PC-9 (cell line): ENCODE data around the gene COX10. TPM values are rescaled to one million over a fixed set of nuclear protein-coding genes. Genes with fewer than 3 reads are reported as not detected.

Source experiments
- BruUV-seq: library from RNA; stranded (reverse); fragments of 400-500 nt; replicated peaks from 2 replicates; lab custom pipeline; 2021; lab: Mats Ljungman, UMichigan
- CTCF ChIA-PET: fragments of 300-600 bp; sonication (Branson Sonifier 250); formaldehyde crosslinking; loops from one replicate; lab custom pipeline; 2022; ENCODE audit warnings: antibody characterized with exemption; lab: Charles Lee
- POLR2A ChIA-PET: fragments of 300-600 bp; sonication (Branson Sonifier 250); formaldehyde crosslinking; loops from one replicate; lab custom pipeline; 2022; ENCODE audit warnings: antibody characterized with exemption; ENCODE audit not compliant: unreplicated experiment; lab: Charles Lee
- DNase-seq, 2 experiments: peaks; one replicate each; pipeline versions ENCODE4 v3.0.0 to v3.0.0-alpha.2; 2015 to 2022; ENCODE audit warnings: mixed read lengths in 1 of 2
- H2AFZ ChIP-seq: fragments of 200-600 bp; sonication (generic); 2 replicates; pipeline ENCODE4 v1.8.1; 2017; ENCODE audit warnings: antibody characterized with exemption
- H3F3A ChIP-seq: fragments of 200-600 bp; sonication (generic); 2 replicates; pipeline ENCODE4 v1.8.1; 2017; ENCODE audit warnings: antibody characterized with exemption, mild to moderate bottlenecking, low read depth; ENCODE audit not compliant: insufficient read depth
- H3K27ac ChIP-seq: fragments of 200-600 bp; sonication (generic); 2 replicates; pipeline ENCODE4 v1.6.1; 2016; ENCODE audit warnings: mixed run types
- H3K27me3 ChIP-seq: fragments of 200-600 bp; sonication (generic); 2 replicates; pipeline ENCODE4 v1.6.1; 2016; ENCODE audit warnings: low read depth, mixed run types; ENCODE audit not compliant: insufficient read depth
- H3K36me3 ChIP-seq: fragments of 200-600 bp; sonication (generic); 2 replicates; pipeline ENCODE4 v1.6.1; 2016; ENCODE audit warnings: low read depth, mixed run types
- H3K4me1 ChIP-seq: fragments of 200-600 bp; sonication (generic); replicated peaks from 2 replicates; pipeline ENCODE4 v1.6.1; 2016; ENCODE audit warnings: mixed run types; ENCODE audit not compliant: insufficient read depth
- H3K4me2 ChIP-seq: fragments of 200-600 bp; sonication (generic); 2 replicates; pipeline ENCODE4 v1.6.1; 2017; ENCODE audit warnings: mixed run types
- H3K4me3 ChIP-seq: fragments of 200-600 bp; sonication (generic); 2 replicates; pipeline ENCODE4 v1.6.1; 2016; ENCODE audit warnings: mixed run types
- H3K79me2 ChIP-seq: fragments of 200-600 bp; sonication (generic); 2 replicates; pipeline ENCODE4 v1.6.1; 2017; ENCODE audit warnings: low read depth, mixed run types
- H3K9me2 ChIP-seq: fragments of 200-600 bp; sonication (generic); 2 replicates; pipeline ENCODE4 v1.8.1; 2017; ENCODE audit warnings: mild to moderate bottlenecking; ENCODE audit not compliant: insufficient read depth
- H3K9me3 ChIP-seq: fragments of 200-600 bp; sonication (generic); 2 replicates; pipeline ENCODE4 v1.8.1; 2016; ENCODE audit warnings: low read depth; ENCODE audit not compliant: insufficient read depth
- H4K20me1 ChIP-seq: fragments of 200-600 bp; sonication (generic); 2 replicates; pipeline ENCODE4 v1.8.1; 2017; ENCODE audit not compliant: insufficient read depth
- EZH2 ChIP-seq: fragments of 200-600 bp; sonication (generic); IDR thresholded peaks from 2 replicates; pipeline ENCODE4 v1.8.0; 2017; ENCODE audit warnings: antibody characterized with exemption, low read depth
- intact Hi-C: fragments of 100-400 bp; cut with micrococcal nuclease; formaldehyde crosslinking; loops from one replicate; pipeline ENCODE4 v1.10.0; 2022; ENCODE audit not compliant: unreplicated experiment
- total RNA-seq: library from RNA; stranded (reverse); gene quantifications from 2 replicates; pipeline ENCODE4 v1.2.3, GENCODE V29; 2021
- TF ChIP-seq, protein P1 (sequence below): fragments of 200-600 bp; sonication (generic); conservative IDR thresholded peaks from 2 replicates; pipeline ENCODE4 v1.6.1; 2017; ENCODE audit warnings: mixed run types, antibody characterized with exemption, mild to moderate bottlenecking, moderate library complexity

The COX10 gene
- total RNA-seq, 1 experiment from 2014 or later: 22.6 TPM

DNA sequence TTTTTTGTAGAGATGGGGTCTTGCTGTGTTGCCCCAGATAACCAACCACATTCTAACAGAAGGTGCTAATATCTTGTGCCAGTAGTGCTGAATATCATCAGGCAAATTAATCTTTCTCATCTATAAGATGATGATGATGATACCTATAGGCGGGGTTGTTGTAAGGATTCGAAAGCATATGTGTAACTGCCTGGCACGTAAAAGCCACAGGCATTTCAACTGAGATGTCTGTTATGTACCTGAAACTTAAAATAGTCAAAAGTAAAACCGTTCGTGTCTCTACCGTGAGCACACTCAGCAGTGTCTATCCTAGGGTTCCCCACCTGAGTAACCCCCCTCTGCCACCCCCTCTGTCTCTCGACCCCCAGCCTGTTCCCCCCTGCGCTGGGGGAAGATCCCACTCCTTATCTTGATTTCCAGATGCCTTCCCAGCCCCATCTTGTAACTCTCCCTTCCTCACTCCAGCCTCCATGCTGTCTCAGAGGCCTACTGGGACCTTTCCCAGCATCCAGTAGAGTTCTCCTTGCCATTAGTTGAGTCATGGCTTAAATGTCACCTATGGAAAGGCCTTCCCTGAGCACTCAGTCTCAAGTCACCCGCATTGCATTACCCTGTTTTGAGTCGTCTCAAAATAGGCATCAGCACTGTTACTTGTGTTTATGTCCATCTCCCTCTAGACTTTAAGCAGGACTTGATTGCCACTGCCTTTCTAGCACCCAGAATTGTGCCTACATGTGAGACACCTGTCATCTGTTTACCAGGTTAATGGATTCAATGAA is 133.3 kb downstream of the COX10 start:
- CTCF ChIA-PET: no interaction called here

DNA sequence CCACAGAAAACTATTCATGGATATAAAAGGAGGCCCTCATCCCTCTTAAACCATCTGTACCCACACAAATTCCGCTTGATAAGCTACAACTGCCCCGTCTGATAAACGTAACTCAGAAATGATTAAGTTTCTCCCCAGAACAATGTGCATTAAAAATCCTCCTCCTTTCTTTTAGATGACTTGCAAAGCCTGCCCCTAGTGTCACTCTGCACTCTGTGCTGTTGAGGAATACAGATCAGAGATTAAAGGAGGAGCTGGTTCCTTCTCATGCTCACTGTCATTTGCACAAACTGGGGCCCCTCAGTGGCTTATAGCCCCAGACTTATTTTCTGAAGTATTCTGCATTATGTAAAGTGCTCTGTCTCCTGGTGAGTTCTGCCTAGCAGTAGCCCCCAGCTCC is 134.1 kb downstream of the COX10 start:
- H3K27me3 ChIP-seq: no peaks in the 10 kb centered on the region
- no TSS peak for BruUV-seq
- no peak for TF ChIP-seq EZH2
- TF ChIP-seq, protein P1, sequence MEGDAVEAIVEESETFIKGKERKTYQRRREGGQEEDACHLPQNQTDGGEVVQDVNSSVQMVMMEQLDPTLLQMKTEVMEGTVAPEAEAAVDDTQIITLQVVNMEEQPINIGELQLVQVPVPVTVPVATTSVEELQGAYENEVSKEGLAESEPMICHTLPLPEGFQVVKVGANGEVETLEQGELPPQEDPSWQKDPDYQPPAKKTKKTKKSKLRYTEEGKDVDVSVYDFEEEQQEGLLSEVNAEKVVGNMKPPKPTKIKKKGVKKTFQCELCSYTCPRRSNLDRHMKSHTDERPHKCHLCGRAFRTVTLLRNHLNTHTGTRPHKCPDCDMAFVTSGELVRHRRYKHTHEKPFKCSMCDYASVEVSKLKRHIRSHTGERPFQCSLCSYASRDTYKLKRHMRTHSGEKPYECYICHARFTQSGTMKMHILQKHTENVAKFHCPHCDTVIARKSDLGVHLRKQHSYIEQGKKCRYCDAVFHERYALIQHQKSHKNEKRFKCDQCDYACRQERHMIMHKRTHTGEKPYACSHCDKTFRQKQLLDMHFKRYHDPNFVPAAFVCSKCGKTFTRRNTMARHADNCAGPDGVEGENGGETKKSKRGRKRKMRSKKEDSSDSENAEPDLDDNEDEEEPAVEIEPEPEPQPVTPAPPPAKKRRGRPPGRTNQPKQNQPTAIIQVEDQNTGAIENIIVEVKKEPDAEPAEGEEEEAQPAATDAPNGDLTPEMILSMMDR: no peak
- H3F3A ChIP-seq: peaks cover 9% of the 10 kb centered on the region; the same call in 1 of the 2 replicates
- H2AFZ ChIP-seq: no peak overlapping the region
- H3K4me3 ChIP-seq: no peak overlapping the region
- H3K4me1 ChIP-seq: 0 out of 2 replicates have a peak, but pooled peaks cover 10% of the 10 kb centered on the region
- no peaks in the 10 kb centered on the region for H3K9me3 ChIP-seq
- peaks cover 11% of the 10 kb centered on the region for H4K20me1 ChIP-seq
- no peaks in the 10 kb centered on the region for H3K36me3 ChIP-seq
- POLR2A ChIA-PET: no interaction called here
- CTCF ChIA-PET: no interaction called here
- no peak overlapping the region for H3K4me2 ChIP-seq
- no peaks in the 10 kb centered on the region for H3K9me2 ChIP-seq
- no peak overlapping the region for H3K27ac ChIP-seq
- DNase-seq: no peak
- intact Hi-C loops: no loop called here
- no peaks in the 10 kb centered on the region for H3K79me2 ChIP-seq

More for the DNA sequence above, 133.3 kb downstream of the COX10 start:
- Histone ChIP-seq H3K4me3 (no peak overlapping the region), H3K4me1 (0 out of 2 replicates have a peak, but pooled peaks cover 10% of the 10 kb centered on the region), H3K4me2 (no peak overlapping the region), H3K9me3 (no peaks in the 10 kb centered on the region), H3K9me2 (no peaks in the 10 kb centered on the region), H4K20me1 (peaks cover 11% of the 10 kb centered on the region), H3K27ac (no peak overlapping the region), H3K27me3 (no peaks in the 10 kb centered on the region), H3F3A (peaks cover 9% of the 10 kb centered on the region; the same call in 1 of the 2 replicates), H3K36me3 (no peaks in the 10 kb centered on the region), H3K79me2 (no peaks in the 10 kb centered on the region), H2AFZ (no peak overlapping the region)
- TF ChIP-seq, protein P1: no peak
- no peak for TF ChIP-seq EZH2
- no peak for DNase-seq
- BruUV-seq: no TSS peak
- intact Hi-C loops: no loop called here
- POLR2A ChIA-PET: no interaction called here

DNA sequence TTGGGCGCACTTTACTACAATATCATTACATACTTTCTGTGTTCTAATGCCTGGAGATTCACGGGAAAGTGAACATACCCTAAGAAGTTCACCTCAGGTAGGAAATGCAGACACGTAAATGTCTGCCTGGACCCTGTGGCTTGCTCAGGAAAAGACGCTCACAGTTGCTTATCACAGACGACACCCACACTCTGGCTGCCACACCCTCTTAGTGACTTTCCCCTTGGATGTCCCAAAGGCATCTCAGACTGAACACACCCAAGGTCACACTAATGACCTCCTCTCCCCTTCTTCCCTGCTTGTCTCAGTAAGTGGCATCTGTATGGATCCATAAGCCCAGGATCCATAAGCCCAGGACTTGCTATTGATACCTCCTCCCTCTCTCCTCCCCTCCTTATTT is 134.8 kb downstream of the COX10 start:
- POLR2A ChIA-PET: no interaction called here
- H4K20me1 ChIP-seq: peaks cover 11% of the 10 kb centered on the region
- no peaks in the 10 kb centered on the region for H3K27me3 ChIP-seq
- H3K9me3 ChIP-seq: no peaks in the 10 kb centered on the region
- no peak for DNase-seq
- no peak overlapping the region for H2AFZ ChIP-seq
- H3F3A ChIP-seq: peaks cover 9% of the 10 kb centered on the region; the same call in 1 of the 2 replicates
- BruUV-seq: no TSS peak
- H3K9me2 ChIP-seq: no peaks in the 10 kb centered on the region
- intact Hi-C loops: no loop called here
- H3K4me1 ChIP-seq: 0 out of 2 replicates have a peak, but pooled peaks cover 10% of the 10 kb centered on the region
- no peak overlapping the region for H3K4me3 ChIP-seq
- H3K79me2 ChIP-seq: no peaks in the 10 kb centered on the region
- no peak overlapping the region for H3K4me2 ChIP-seq
- CTCF ChIA-PET: no interaction called here
- TF ChIP-seq, protein P1: no peak
- TF ChIP-seq EZH2: no peak
- no peak overlapping the region for H3K27ac ChIP-seq
- no peaks in the 10 kb centered on the region for H3K36me3 ChIP-seq
